K562 (cell line): Measurements from ENCODE around the gene GADL1. TPM values are rescaled to one million over a fixed set of nuclear protein-coding genes. Genes with fewer than 3 reads are reported as not detected.

Experiments used
- ATAC-seq: fragments of 200-7000 bp; cut with Tn5 transposase; 3 replicates; pipeline ENCODE4 v1.9.1; 2020; ENCODE audit warnings: moderate library complexity
- BruUV-seq: library from RNA; stranded (reverse); fragments of 400-500 nt; replicated peaks from 2 replicates; lab custom pipeline; 2021; lab: Mats Ljungman, UMichigan
- CTCF ChIA-PET: fragments of 300-600 bp; formaldehyde crosslinking; extraction: SDS; loops from one replicate; lab custom pipeline; 2021; ENCODE audit warnings: low intra/inter-chr PET ratio; lab: Yijun Ruan, JAX
- POLR2A ChIA-PET: fragments of 300-600, 350-650 bp; sonication (Branson Sonifier 250); formaldehyde crosslinking; extraction: SDS; loops from one replicate; lab custom pipeline; 2021; ENCODE audit warnings: antibody characterized with exemption, inconsistent platforms; lab: Yijun Ruan, JAX
- DNase-seq, 4 experiments: peaks; one replicate each; pipeline versions ENCODE4 v3.0.0 to v3.0.0-alpha.2; 2011 to 2018; ENCODE audit warnings: low spot score in 3 of 4, mixed read lengths in 3 of 4; ENCODE audit errors: extremely low read depth in 1 of 4
- FAIRE-seq: peaks from 2 replicates; lab custom pipeline; 2011; peaks lifted over from hg19 to GRCh38; lab: Jason Lieb, UNC
- H2AFZ ChIP-seq: 2 replicates; pipeline ENCODE4 v1.6.0; 2011; ENCODE audit warnings: low read depth, low read length, control low read depth, inconsistent platforms
- H3K27ac ChIP-seq: fragments of 200-600 bp; 3 replicates; pipeline ENCODE4 v1.8.0; 2011; ENCODE audit warnings: low read depth, mild to moderate bottlenecking, control low read depth, inconsistent platforms, low read length, moderate library complexity, mixed read lengths; ENCODE audit errors: extremely low read depth
- H3K27me3 ChIP-seq, 2 experiments: fragments of 300-600 bp in 1 of 2; 2 replicates in 1 of 2; 3 replicates in 1 of 2; pipeline versions ENCODE4 v1.6.0 to v1.8.0; 2011; ENCODE audit warnings: inconsistent platforms in 2 of 2, low read length in 2 of 2, mild to moderate bottlenecking in 1 of 2, mixed read lengths in 1 of 2, moderate library complexity in 1 of 2; ENCODE audit not compliant: control insufficient read depth in 2 of 2, insufficient read depth in 2 of 2
- H3K36me3 ChIP-seq: fragments of 300-600 bp; 3 replicates; pipeline ENCODE4 v1.8.0; 2011; ENCODE audit warnings: mild to moderate bottlenecking, low read length, inconsistent platforms; ENCODE audit not compliant: control insufficient read depth, insufficient read depth
- H3K4me1 ChIP-seq, 2 experiments: fragments of 200-600 bp in 1 of 2; replicated peaks in 1 of 2; 2 replicates in 1 of 2; 3 replicates in 1 of 2; pipeline versions ENCODE4 v1.5.1 to v1.8.0; 2011; ENCODE audit warnings: inconsistent platforms in 2 of 2, low read length in 2 of 2, mild to moderate bottlenecking in 1 of 2, mixed read lengths in 1 of 2, moderate library complexity in 1 of 2; ENCODE audit not compliant: control insufficient read depth in 2 of 2, insufficient read depth in 2 of 2
- H3K4me2 ChIP-seq: 2 replicates; pipeline ENCODE4 v1.6.1; 2011; ENCODE audit warnings: low read length, control low read depth, inconsistent platforms, mixed read lengths; ENCODE audit not compliant: insufficient read depth
- H3K4me3 ChIP-seq: fragments of 200-600 bp; sonication (generic), shearing (Covaris generic); 2 replicates; pipeline ENCODE4 v1.5.1; 2016; ENCODE audit warnings: control low read depth, inconsistent platforms
- H3K79me2 ChIP-seq: fragments of 200-600 bp; 3 replicates; pipeline ENCODE4 v1.8.0; 2011; ENCODE audit warnings: low read length, inconsistent platforms; ENCODE audit not compliant: control insufficient read depth, insufficient read depth
- H3K9ac ChIP-seq, 2 experiments: 2 replicates each; pipeline versions ENCODE4 v1.6.0 to v1.6.1; 2011; ENCODE audit warnings: low read depth in 2 of 2, low read length in 2 of 2, control low read depth in 1 of 2, inconsistent platforms in 1 of 2, mild to moderate bottlenecking in 1 of 2, mixed read lengths in 1 of 2; ENCODE audit not compliant: insufficient read depth in 1 of 2
- H3K9me1 ChIP-seq: one replicate; pipeline ENCODE4 v1.6.0; 2011; ENCODE audit warnings: inconsistent platforms, mild to moderate bottlenecking, low read length, moderate library complexity; ENCODE audit not compliant: control insufficient read depth, insufficient read depth
- H3K9me3 ChIP-seq: replicated peaks from 2 replicates; pipeline ENCODE4 v1.5.1; 2011; ENCODE audit warnings: low read depth, low read length, inconsistent platforms; ENCODE audit not compliant: control insufficient read depth, insufficient read depth
- H4K20me1 ChIP-seq: replicated peaks from 2 replicates; pipeline ENCODE4 v1.6.1; 2011; ENCODE audit warnings: low read length, inconsistent platforms, mixed read lengths; ENCODE audit not compliant: control insufficient read depth, insufficient read depth
- ARHGAP35 ChIP-seq: fragments of 450-650 bp; IDR thresholded peaks from 2 replicates; pipeline ENCODE4 v1.6.1; 2018; ENCODE audit not compliant: partially characterized antibody
- CBX8 ChIP-seq: fragments of 200-600 bp; sonication (generic); IDR thresholded peaks from 2 replicates; pipeline ENCODE4 v1.6.1; 2012; ENCODE audit warnings: borderline replicate concordance, mixed run types, low read depth, mild to moderate bottlenecking, moderate library complexity, mixed read lengths, low read length, control low read depth, inconsistent platforms; ENCODE audit not compliant: poor library complexity, severe bottlenecking; ENCODE audit errors: extremely low read depth
- NCOA6 ChIP-seq: fragments of 450-650 bp; IDR thresholded peaks from 2 replicates; pipeline ENCODE4 v1.6.1; 2017; ENCODE audit warnings: mild to moderate bottlenecking
- NR2C2 ChIP-seq, 2 experiments: fragments of 200-800 bp in 1 of 2; sonication (Bioruptor generic) in 1 of 2; sonication (generic) in 1 of 2; formaldehyde crosslinking in 1 of 2; IDR thresholded peaks; 2 replicates each; pipeline versions ENCODE4 v1.6.1 to v1.8.0; 2016 to 2022; ENCODE audit warnings: mild to moderate bottlenecking in 1 of 2, missing compliant biosample characterization in 1 of 2, missing genetic modification characterization in 1 of 2, missing genetic modification reagents in 1 of 2
- PCBP2 ChIP-seq: fragments of 200-400 bp; formaldehyde crosslinking; IDR thresholded peaks from 2 replicates; pipeline ENCODE4 v1.6.1; 2018; ENCODE audit warnings: low read length, low read depth, mild to moderate bottlenecking, moderate library complexity; ENCODE audit not compliant: poor library complexity, severe bottlenecking
- SMAD3 ChIP-seq: fragments of 450-650 bp; formaldehyde crosslinking; conservative IDR thresholded peaks from 2 replicates; pipeline ENCODE4 v1.4.0; 2020; ENCODE audit warnings: mild to moderate bottlenecking
- SRSF3 ChIP-seq: fragments of 200-400 bp; formaldehyde crosslinking; IDR thresholded peaks from 2 replicates; pipeline ENCODE4 v1.6.1; 2016; ENCODE audit warnings: mild to moderate bottlenecking, low read length, moderate library complexity; ENCODE audit not compliant: insufficient read depth
- UBTF ChIP-seq, 2 experiments: IDR thresholded peaks; 2 replicates each; pipeline ENCODE4 v1.6.1; 2012; ENCODE audit warnings: improper control_type of control experiment in 2 of 2, low read depth in 2 of 2, low read length in 2 of 2, borderline replicate concordance in 1 of 2
- VEZF1 ChIP-seq: fragments of 200-800 bp; sonication (Bioruptor generic); IDR thresholded peaks from 2 replicates; pipeline ENCODE4 v1.6.1; 2017; ENCODE audit warnings: missing genetic modification characterization, missing compliant biosample characterization
- ZNF184 ChIP-seq: sonication (generic); formaldehyde crosslinking; IDR thresholded peaks from 2 replicates; pipeline ENCODE4 v1.5.0; 2020; ENCODE audit warnings: missing genetic modification reagents
- ZNF41 ChIP-seq: fragments of 250-450 bp; sonication (Bioruptor Pico); conservative IDR thresholded peaks from 2 replicates; pipeline ENCODE4 v1.4.0; 2020; ENCODE audit warnings: mild to moderate bottlenecking
- ZNF561 ChIP-seq: fragments of 450-650 bp; formaldehyde crosslinking; conservative IDR thresholded peaks from 2 replicates; pipeline ENCODE4 v1.4.0; 2020; ENCODE audit warnings: mild to moderate bottlenecking, moderate library complexity
- WGBS: fragments of 100-300 bp; shearing (Covaris generic); methylation state at CpG from one replicate; pipeline ENCODE4 v1.1.6; 2016; ENCODE audit warnings: low coverage, mixed read lengths; ENCODE audit not compliant: insufficient coverage; ENCODE audit errors: missing lambda C conversion rate; 5-methylcytosine and 5-hydroxymethylcytosine counted together
- in situ Hi-C: fragments of 300-500 bp; cut with MboI; formaldehyde crosslinking; loops from 4 replicates; pipeline ENCODE4 v1.15.0; 2018; ENCODE audit warnings: inconsistent platforms, mixed read lengths
- intact Hi-C: fragments of 100-400 bp; cut with micrococcal nuclease; formaldehyde crosslinking; loops from 2 replicates; pipeline ENCODE4 v1.14.2; 2022
- polyA plus RNA-seq, 8 experiments: library from polyadenylated mRNA; depleted of rRNA in 4 of 8; stranded (reverse) in 5 of 8; unstranded in 3 of 8; fragments of >200 nt; fragmentation: Nextera tagmentation in 2 of 8; fragmentation: Illumina TruSeq in 1 of 8; extraction: Ambion mirVana in 2 of 8; extraction: Trizol in 1 of 8; gene quantifications; 2 replicates each; pipeline versions ENCODE4 v1.2.1 to v1.2.3, GENCODE V29; 2011 to 2014; ENCODE audit warnings: inconsistent platforms in 1 of 8, missing spikeins in 1 of 8
- total RNA-seq, 7 experiments: library from RNA; depleted of rRNA in 6 of 7; stranded (reverse); fragments of >200 nt in 6 of 7; fragmentation: Illumina TruSeq in 2 of 7; extraction: Trizol in 2 of 7; gene quantifications; 2 replicates each; pipeline versions ENCODE4 v1.2.1 to v1.2.3, GENCODE V29; 2011 to 2021; ENCODE audit warnings: low replicate concordance in 1 of 7
- TF ChIP-seq, protein P1 (sequence below): sonication (generic); formaldehyde crosslinking; IDR thresholded peaks from 2 replicates; pipeline ENCODE4 v1.8.1; 2022; ENCODE audit warnings: missing genetic modification reagents
- TF ChIP-seq, protein P2 (sequence below): sonication (generic); formaldehyde crosslinking; IDR thresholded peaks from 2 replicates; pipeline ENCODE4 v1.8.0; 2022; ENCODE audit warnings: mild to moderate bottlenecking, missing genetic modification reagents

Gene GADL1
- total and polyA plus RNA-seq, 9 of the 15 experiments (the other 6 are each of a cell fraction or from before 2014, with no cell fraction given) = 0.07 TPM; not detected in 8

DNA sequence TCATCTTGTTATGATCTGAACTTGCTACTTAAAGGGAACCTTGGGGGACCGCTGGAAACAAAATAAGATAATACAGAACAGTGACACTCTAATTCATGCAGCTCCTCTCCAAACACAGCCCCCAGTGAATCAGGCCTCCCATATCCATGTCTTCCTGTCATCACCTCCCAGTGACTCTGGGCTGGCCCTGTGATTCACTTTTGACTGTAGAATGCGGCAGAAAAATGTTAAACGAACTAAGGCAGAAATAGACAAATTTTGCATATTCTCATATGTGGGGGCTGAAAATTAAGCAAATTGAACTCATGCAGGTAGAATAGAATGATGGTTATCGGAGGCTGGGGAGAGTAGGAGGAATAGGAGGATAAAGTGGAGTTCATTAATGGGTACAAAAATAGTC lies 20.2 kb upstream of the GADL1 start:
- POLR2A ChIA-PET = no interaction called here
- no peak overlapping the region for H3K27ac ChIP-seq
- no peaks in the 10 kb centered on the region for H4K20me1 ChIP-seq
- intact Hi-C loops (no loop called here), in situ Hi-C loops (no loop called here)
- no TSS peak for BruUV-seq
- H3K79me2 ChIP-seq = no peaks in the 10 kb centered on the region
- H3K9me1 ChIP-seq = no peaks in the 10 kb centered on the region
- FAIRE-seq = no peak
- TF ChIP-seq ZNF184 (CRISPR knock-in tag) = no peak
- TF ChIP-seq, protein P1, sequence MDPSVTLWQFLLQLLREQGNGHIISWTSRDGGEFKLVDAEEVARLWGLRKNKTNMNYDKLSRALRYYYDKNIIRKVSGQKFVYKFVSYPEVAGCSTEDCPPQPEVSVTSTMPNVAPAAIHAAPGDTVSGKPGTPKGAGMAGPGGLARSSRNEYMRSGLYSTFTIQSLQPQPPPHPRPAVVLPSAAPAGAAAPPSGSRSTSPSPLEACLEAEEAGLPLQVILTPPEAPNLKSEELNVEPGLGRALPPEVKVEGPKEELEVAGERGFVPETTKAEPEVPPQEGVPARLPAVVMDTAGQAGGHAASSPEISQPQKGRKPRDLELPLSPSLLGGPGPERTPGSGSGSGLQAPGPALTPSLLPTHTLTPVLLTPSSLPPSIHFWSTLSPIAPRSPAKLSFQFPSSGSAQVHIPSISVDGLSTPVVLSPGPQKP (CRISPR knock-in tag) = no peak
- no peak for TF ChIP-seq ZNF561 (CRISPR knock-in tag)
- TF ChIP-seq, protein P2, sequence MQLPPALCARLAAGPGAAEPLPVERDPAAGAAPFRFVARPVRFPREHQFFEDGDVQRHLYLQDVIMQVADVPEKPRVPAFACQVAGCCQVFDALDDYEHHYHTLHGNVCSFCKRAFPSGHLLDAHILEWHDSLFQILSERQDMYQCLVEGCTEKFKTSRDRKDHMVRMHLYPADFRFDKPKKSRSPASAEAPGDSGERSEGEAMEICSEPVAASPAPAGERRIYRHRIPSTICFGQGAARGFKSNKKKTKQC (CRISPR knock-in tag) = no peak
- TF ChIP-seq NCOA6 = no peak
- TF ChIP-seq UBTF (IDR thresholded peaks at IDR 0.05; ENCODE audit: borderline replicate concordance in 1 of 2, low read depth in 2 of 2, low read length in 2 of 2) = no peak
- TF ChIP-seq SRSF3 = no peak
- TF ChIP-seq NR2C2 (CRISPR knock-in tag; IDR thresholded peaks at IDR 0.05) = no peak
- TF ChIP-seq NR2C2 (tag; IDR thresholded peaks at IDR 0.05) = no peak
- no peak for TF ChIP-seq VEZF1 (CRISPR knock-in tag)
- no peak for TF ChIP-seq CBX8
- TF ChIP-seq ARHGAP35 = no peak
- TF ChIP-seq PCBP2 = no peak
- TF ChIP-seq SMAD3 (CRISPR knock-in tag) = no peak
- TF ChIP-seq ZNF41 (CRISPR knock-in tag) = no peak
- ATAC-seq = no peak
- no peaks in the 10 kb centered on the region for H3K27me3 ChIP-seq
- H3K4me1 ChIP-seq = no peaks in the 10 kb centered on the region
- H3K9me3 ChIP-seq = no peaks in the 10 kb centered on the region
- no peaks in the 10 kb centered on the region for H3K36me3 ChIP-seq
- WGBS = 4% methylated on average over 4 of the region's 4 CpGs
- no peak overlapping the region for H2AFZ ChIP-seq
- no peak overlapping the region for H3K9ac ChIP-seq
- DNase-seq = no peak
- CTCF ChIA-PET = no interaction called here
- H3K4me3 ChIP-seq = no peak overlapping the region
- H3K4me2 ChIP-seq = no peak overlapping the region
